GM18909 (cell line): ENCODE measurements around the gene TAGAP.
A peak's percentile ranks its signal among the peaks of the same experiment; 100 is the strongest.
"Not testable (repeated sequence)": the region's sequence is repeated elsewhere in the genome, so short reads cannot be mapped to it uniquely, and the experiment has no call there.

Experiments used
- ATAC-seq: cut with Tn5 transposase; IDR thresholded peaks from one replicate; pipeline ENCODE4 v1.9.1; 2021; ENCODE audit warnings: mild to moderate bottlenecking; ENCODE audit not compliant: unreplicated experiment, poor library complexity

The TAGAP gene

GRCh38 chr6:159017757-159018559 is 26.8 kb downstream of the TAGAP start:
- no peak for ATAC-seq

- no peak for ATAC-seq
Observed at GRCh38 chr6:159014406-159014805, 30.4 kb downstream of the TAGAP start.

- ATAC-seq: no peak
Observed at GRCh38 chr6:159013229-159013628, 31.6 kb downstream of the TAGAP start.

- no peak for ATAC-seq
Observed at GRCh38 chr6:159012201-159012600, 32.6 kb downstream of the TAGAP start.

- ATAC-seq: not testable (repeated sequence)
Observed at GRCh38 chr6:159010037-159010612, 34.7 kb downstream of the TAGAP start.

GRCh38 chr6:159008656-159009288 is 36.0 kb downstream of the TAGAP start:
- peak; percentile 62 for ATAC-seq

GRCh38 chr6:159007510-159007909 is 37.3 kb downstream of the TAGAP start:
- ATAC-seq: no peak

- ATAC-seq: no peak
Observed at GRCh38 chr6:159005436-159005835, 39.4 kb downstream of the TAGAP start.

- no peak for ATAC-seq
Observed at GRCh38 chr6:159004592-159004991, 40.2 kb downstream of the TAGAP start.

GRCh38 chr6:159002432-159003155 is 42.2 kb downstream of the TAGAP start:
- no peak for ATAC-seq

GRCh38 chr6:158999666-159000403 is 45.0 kb downstream of the TAGAP start, which contains the start of gene RSPH3:
TSS of gene RSPH3 (minus strand) at chr6:159000202. CDS start at chr6:158999550, 652 bp downstream.
- ATAC-seq: peak; percentile 96

GRCh38 chr6:158999154-158999665 is 45.6 kb downstream of the TAGAP start:
- peak; percentile 37 for ATAC-seq

- ATAC-seq: no peak
Observed at GRCh38 chr6:158996856-158997255, 47.9 kb downstream of the TAGAP start.

- ATAC-seq: no peak
Observed at GRCh38 chr6:158993639-158994038, 51.2 kb downstream of the TAGAP start.

GRCh38 chr6:158991017-158991723 is 53.6 kb downstream of the TAGAP start:
- no peak for ATAC-seq

GRCh38 chr6:158989711-158990110 is 55.1 kb downstream of the TAGAP start:
- not testable (repeated sequence) for ATAC-seq

GRCh38 chr6:158988477-158988876 is 56.3 kb downstream of the TAGAP start:
- ATAC-seq: no peak

GRCh38 chr6:158987657-158988056 is 57.1 kb downstream of the TAGAP start:
- ATAC-seq: no peak
